ENCODE data around the gene AKAP14. TPM values are rescaled to one million over a fixed set of nuclear protein-coding genes. Genes with fewer than 3 reads are reported as not detected.

The AKAP14 gene
- total RNA-seq, 1 donor from 2014 or later = not detected

GRCh38 chrX:119871245-119871598 is 24.5 kb upstream of the AKAP14 start:
- no peak for TF ChIP-seq CTCF (IDR thresholded peaks at IDR 0.05; ENCODE audit: unreplicated experiment)
- peak; percentile 11 for DNase-seq (ENCODE audit: low spot score)
- H3K4me1 Mint-ChIP-seq (ENCODE audit: unreplicated experiment) = peaks cover 14% of the 10 kb centered on the region
- no peaks in the 10 kb centered on the region for H3K36me3 Mint-ChIP-seq (ENCODE audit: low read depth, unreplicated experiment)
- peak overlapping the region; percentile 96 for H3K27ac Mint-ChIP-seq (ENCODE audit: unreplicated experiment)
- H3K27me3 Mint-ChIP-seq (ENCODE audit: unreplicated experiment) = peaks cover 6% of the 10 kb centered on the region
- peak overlapping the region; percentile 96 for H3K4me3 Mint-ChIP-seq (ENCODE audit: unreplicated experiment)
- H3K9me3 Mint-ChIP-seq (ENCODE audit: unreplicated experiment) = no peaks in the 10 kb centered on the region

- H3K4me1 Mint-ChIP-seq (ENCODE audit: unreplicated experiment) = peaks cover 14% of the 10 kb centered on the region
- peak; percentile 66 for DNase-seq (ENCODE audit: low spot score)
- H3K4me3 Mint-ChIP-seq (ENCODE audit: unreplicated experiment) = peak within 1 kb of the TSS; percentile 96
- peaks cover 6% of the 10 kb centered on the region for H3K27me3 Mint-ChIP-seq (ENCODE audit: unreplicated experiment)
- no peaks in the 10 kb centered on the region for H3K36me3 Mint-ChIP-seq (ENCODE audit: low read depth, unreplicated experiment)
- H3K9me3 Mint-ChIP-seq (ENCODE audit: unreplicated experiment) = no peaks in the 10 kb centered on the region
- peak within 1 kb of the TSS; percentile 96 for H3K27ac Mint-ChIP-seq (ENCODE audit: unreplicated experiment)
- TF ChIP-seq CTCF (IDR thresholded peaks at IDR 0.05; ENCODE audit: unreplicated experiment) = no peak
Measured at GRCh38 chrX:119871599-119872395, 23.9 kb upstream of the AKAP14 start, which contains the start of the genes NDUFA1 and RNF113A. Gene NDUFA1, plus strand, starts transcription at chrX:119871832. Its CDS starts 80 bp downstream, at chrX:119871912. Gene RNF113A, minus strand, starts transcription at chrX:119871733. Its CDS starts 120 bp downstream, at chrX:119871613.

- DNase-seq (ENCODE audit: low spot score) = no peak
- no peak overlapping the region for H3K27ac Mint-ChIP-seq (ENCODE audit: unreplicated experiment)
Measured at GRCh38 chrX:119878740-119879139, 17.0 kb upstream of the AKAP14 start.

GRCh38 chrX:119880076-119880475 is 15.6 kb upstream of the AKAP14 start:
- no peaks in the 10 kb centered on the region for H3K36me3 Mint-ChIP-seq (ENCODE audit: low read depth, unreplicated experiment)
- peaks cover 12% of the 10 kb centered on the region for H3K4me1 Mint-ChIP-seq (ENCODE audit: unreplicated experiment)
- TF ChIP-seq CTCF (IDR thresholded peaks at IDR 0.05; ENCODE audit: unreplicated experiment) = no peak
- H3K27me3 Mint-ChIP-seq (ENCODE audit: unreplicated experiment) = no peaks in the 10 kb centered on the region
- H3K9me3 Mint-ChIP-seq (ENCODE audit: unreplicated experiment) = no peaks in the 10 kb centered on the region
- H3K4me3 Mint-ChIP-seq (ENCODE audit: unreplicated experiment) = peak overlapping the region; percentile 7
- H3K27ac Mint-ChIP-seq (ENCODE audit: unreplicated experiment) = peak overlapping the region; percentile 84
- no peak for DNase-seq (ENCODE audit: low spot score)

More at GRCh38 chrX:119878740-119879139, 17.0 kb upstream of the AKAP14 start:
- H3K4me1 Mint-ChIP-seq (ENCODE audit: unreplicated experiment) = peaks cover 12% of the 10 kb centered on the region
- H3K27me3 Mint-ChIP-seq (ENCODE audit: unreplicated experiment) = no peaks in the 10 kb centered on the region
- H3K4me3 Mint-ChIP-seq (ENCODE audit: unreplicated experiment) = no peak overlapping the region
- no peak for TF ChIP-seq CTCF (IDR thresholded peaks at IDR 0.05; ENCODE audit: unreplicated experiment)
- H3K9me3 Mint-ChIP-seq (ENCODE audit: unreplicated experiment) = no peaks in the 10 kb centered on the region
- H3K36me3 Mint-ChIP-seq (ENCODE audit: low read depth, unreplicated experiment) = no peaks in the 10 kb centered on the region
